ENCODE results near the gene CT45A5. TPM values are rescaled to one million over a fixed set of nuclear protein-coding genes. Genes with fewer than 3 reads are reported as not detected.
A peak's percentile ranks its signal among the peaks of the same experiment; 100 is the strongest.

The CT45A5 gene
- polyA plus RNA-seq, 2 of the 4 experiments (the other 2 are of a cell fraction): 0.10 TPM; not detected in 1

GRCh38 chrX:135740681-135741149 lies 44.6 kb downstream of the CT45A5 start:
- Histone ChIP-seq H3K9me3 (no peaks in the 10 kb centered on the region), H3K4me2 (peak overlapping the region; percentile 54), H3K4me3 (no peak overlapping the region), H3K4me1 (no peaks in the 10 kb centered on the region), H3K27ac (no peak overlapping the region)
- DNase-seq (ENCODE audit: low read depth in 1 of 2, low spot score in 1 of 2) (peak; percentile 28 to 44), ATAC-seq (peak; percentile 80 to 92), FAIRE-seq (peak; percentile 70)
- POLR2A ChIA-PET: no interaction called here
- CTCF ChIA-PET: interaction anchor here (0.6 to 1.5 kb wide), 3 partner anchors 256 to 523 kb away, joined by 3 to 4 read pairs (median 3); no protein-coding TSS in a partner anchor
- no peak for TF ChIP-seq ELK1 (IDR thresholded peaks at IDR 0.05; ENCODE audit: low read depth, low read length)
- peak; percentile 24; the same call in 1 of the 3 replicates for TF ChIP-seq SMC3 (IDR thresholded peaks at IDR 0.05)
- peak; percentile 43 to 44 for TF ChIP-seq RAD21 (conservative IDR thresholded peaks at IDR 0.05 in 1 of 2, IDR thresholded peaks at IDR 0.05 in 1 of 2)
- no peak for TF ChIP-seq NFE2L2 (conservative IDR thresholded peaks at IDR 0.05; ENCODE audit: low read length)
- peak; percentile 49 for TF ChIP-seq CTCF (IDR thresholded peaks at IDR 0.05)
- WGBS (ENCODE audit: missing lambda C conversion rate): 43% methylated on average over 18 of the region's 18 CpGs

DNA sequence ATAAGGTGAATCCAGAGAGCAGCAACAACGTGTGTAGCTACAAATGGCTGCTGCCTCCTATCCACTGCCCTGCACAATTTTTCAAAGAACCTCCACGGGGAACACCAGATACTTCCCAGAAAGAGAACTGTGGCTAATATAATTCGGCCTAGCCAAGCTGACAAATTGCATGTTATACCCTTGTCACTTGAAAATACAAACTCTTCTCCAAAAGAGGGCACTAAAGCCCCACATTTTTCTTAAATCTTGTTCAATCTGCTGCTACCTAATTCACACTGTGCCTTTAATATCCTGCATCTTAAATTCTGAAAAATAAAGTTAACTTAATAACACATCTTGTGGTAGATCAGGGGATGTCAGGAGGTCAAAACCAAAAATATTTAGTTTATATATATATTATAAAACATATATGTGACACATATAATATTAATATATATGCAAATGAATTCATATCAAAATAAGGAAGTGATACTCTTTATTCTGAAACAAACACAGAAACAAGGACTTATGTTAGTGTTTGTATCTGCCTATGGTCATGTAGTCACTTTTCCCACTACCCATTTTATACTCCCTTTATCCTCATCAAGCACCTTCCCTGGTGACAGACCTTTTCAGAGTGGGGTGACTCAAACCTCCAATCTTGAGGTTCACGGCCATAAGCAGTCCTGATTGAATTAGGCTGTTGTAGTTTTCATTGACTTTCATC lies 47.8 kb downstream of the CT45A5 start:
- CTCF ChIA-PET: no interaction called here

More for the DNA sequence above, 47.8 kb downstream of the CT45A5 start:
- peak in 1 of 2 experiments; percentile 7 for DNase-seq (ENCODE audit: low read depth in 1 of 2, low spot score in 1 of 2)
- 10% methylated on average over 4 of the region's 4 CpGs for WGBS (ENCODE audit: missing lambda C conversion rate)
- H3K4me2 ChIP-seq: no peak overlapping the region
- ATAC-seq: no peak
- H3K4me1 ChIP-seq: no peaks in the 10 kb centered on the region
- no peaks in the 10 kb centered on the region for H3K9me3 ChIP-seq
- no peak overlapping the region for H3K4me3 ChIP-seq
- H3K27ac ChIP-seq: no peak overlapping the region
- TF ChIP-seq E2F6 (IDR thresholded peaks at IDR 0.05; ENCODE audit: borderline replicate concordance, low read depth) (no peak), FOSL2 (IDR thresholded peaks at IDR 0.05) (no peak), FOSL2 (CRISPR knock-in tag; IDR thresholded peaks at IDR 0.05) (no peak), RAD21 (conservative IDR thresholded peaks at IDR 0.05 in 1 of 2, IDR thresholded peaks at IDR 0.05 in 1 of 2) (peak in 1 of 2 experiments; percentile 26; a peak in 2 of 5 replicates), KDM5A (IDR thresholded peaks at IDR 0.05) (no peak), JUNB (IDR thresholded peaks at IDR 0.05) (no peak), HMGXB4 (CRISPR knock-in tag; IDR thresholded peaks at IDR 0.05; ENCODE audit: borderline replicate concordance) (no peak), CTCF (IDR thresholded peaks at IDR 0.05) (peak; percentile 10; the same call in 1 of the 3 replicates), RCOR1 (IDR thresholded peaks at IDR 0.05; ENCODE audit: low read depth, low read length) (no peak), TFCP2L1 (CRISPR knock-in tag; IDR thresholded peaks at IDR 0.05) (no peak), NPAS2 (CRISPR knock-in tag; IDR thresholded peaks at IDR 0.05; ENCODE audit: borderline replicate concordance) (no peak), ATOH8 (CRISPR knock-in tag; IDR thresholded peaks at IDR 0.05; ENCODE audit: low read depth) (no peak), NR3C1 (IDR thresholded peaks at IDR 0.05) (no peak), REST (IDR thresholded peaks at IDR 0.05) (no peak), ZNF302 (CRISPR knock-in tag; IDR thresholded peaks at IDR 0.05) (no peak), MYC (IDR thresholded peaks at IDR 0.05; ENCODE audit: borderline replicate concordance, low read length) (no peak), POLR2A (IDR thresholded peaks at IDR 0.05; ENCODE audit: low read length) (no peak), MAFK (IDR thresholded peaks at IDR 0.05; ENCODE audit: partially characterized antibody) (no peak)
- TF ChIP-seq, protein P1, sequence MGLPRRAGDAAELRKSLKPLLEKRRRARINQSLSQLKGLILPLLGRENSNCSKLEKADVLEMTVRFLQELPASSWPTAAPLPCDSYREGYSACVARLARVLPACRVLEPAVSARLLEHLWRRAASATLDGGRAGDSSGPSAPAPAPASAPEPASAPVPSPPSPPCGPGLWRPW (IDR thresholded peaks at IDR 0.05): no peak
- FAIRE-seq: peak; percentile 65
- POLR2A ChIA-PET: no interaction called here
